Spinal cord (tissue), 10 donors: ENCODE measurements around the gene OR6C76. TPM values are rescaled to one million over a fixed set of nuclear protein-coding genes. Genes with fewer than 3 reads are reported as not detected.
"Not testable (repeated sequence)": the region's sequence is repeated elsewhere in the genome, so short reads cannot be mapped to it uniquely, and the experiment has no call there.

Source experiments
- DNase-seq, 6 donors: peaks; one replicate each; pipeline versions ENCODE4 v3.0.0 to v3.0.0-alpha.2; 2013 to 2015; ENCODE audit warnings: low spot score in 6 of 6, low read depth in 4 of 6
- H3K27ac ChIP-seq: one replicate; pipeline ENCODE4 v1.5.1; 2013; ENCODE audit warnings: low read depth, low read length, control low read depth
- H3K27me3 ChIP-seq: one replicate; pipeline ENCODE4 v1.6.1; 2013; ENCODE audit warnings: low read length; ENCODE audit not compliant: control insufficient read depth, insufficient read depth
- H3K36me3 ChIP-seq: one replicate; pipeline ENCODE4 v1.6.1; 2013; ENCODE audit warnings: low read length; ENCODE audit not compliant: control insufficient read depth, insufficient read depth
- H3K4me1 ChIP-seq: one replicate; pipeline ENCODE4 v1.6.1; 2013; ENCODE audit warnings: low read length; ENCODE audit not compliant: control insufficient read depth, insufficient read depth
- H3K4me3 ChIP-seq: one replicate; pipeline ENCODE4 v1.5.1; 2013; ENCODE audit warnings: low read depth, low read length, control low read depth
- H3K9me3 ChIP-seq: one replicate; pipeline ENCODE4 v1.6.1; 2013; ENCODE audit warnings: low read length; ENCODE audit not compliant: control insufficient read depth, insufficient read depth
- WGBS: methylation state at CpG from one replicate; pipeline ENCODE4 v1.1.5; 2013; ENCODE audit warnings: missing lambda C conversion rate; ENCODE audit not compliant: insufficient coverage; 5-methylcytosine and 5-hydroxymethylcytosine counted together
- polyA plus RNA-seq, 2 donors: library from polyadenylated mRNA; unstranded; fragments of 120-200 nt; gene quantifications; one replicate each; pipeline ENCODE4 v1.2.1, GENCODE V29; 2013; ENCODE audit not compliant: insufficient read length in 2 of 2
- total RNA-seq, 2 donors: library from RNA; depleted of rRNA in 1 of 2; stranded (reverse); fragments of 120-200 nt in 1 of 2; fragments of >200 nt in 1 of 2; gene quantifications; one replicate each; pipeline versions ENCODE4 v1.2.3 to v1.2.4, GENCODE V29; 2013 to 2014
- donor health status: healthy.

The OR6C76 gene
- total and polyA plus RNA-seq, 4 donors, result not detected

DNA sequence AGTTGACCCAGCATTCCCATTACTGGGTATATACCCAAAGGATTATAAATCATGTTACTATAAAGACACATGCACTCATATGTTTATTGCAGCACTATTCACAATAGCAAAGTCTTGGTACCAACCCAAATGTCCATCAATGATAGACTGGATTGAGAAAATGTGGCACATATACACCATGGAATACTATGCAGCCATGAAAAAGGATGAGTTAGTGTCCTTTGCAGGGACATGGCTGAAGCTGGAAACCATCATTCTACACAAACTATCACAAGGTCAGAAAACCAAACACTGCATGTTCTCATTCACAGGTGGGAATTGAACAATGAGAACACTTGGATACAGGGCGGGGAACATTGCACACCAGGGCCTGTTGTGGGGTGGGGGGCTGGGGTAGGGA lies 38.9 kb downstream of the OR6C76 start:
- not testable (repeated sequence) for H3K27me3 ChIP-seq, H3K4me1 ChIP-seq, H3K9me3 ChIP-seq, H3K27ac ChIP-seq, H3K36me3 ChIP-seq, H3K4me3 ChIP-seq, DNase-seq
- WGBS, result 100% methylated on average over 1 of the region's 1 CpG

DNA sequence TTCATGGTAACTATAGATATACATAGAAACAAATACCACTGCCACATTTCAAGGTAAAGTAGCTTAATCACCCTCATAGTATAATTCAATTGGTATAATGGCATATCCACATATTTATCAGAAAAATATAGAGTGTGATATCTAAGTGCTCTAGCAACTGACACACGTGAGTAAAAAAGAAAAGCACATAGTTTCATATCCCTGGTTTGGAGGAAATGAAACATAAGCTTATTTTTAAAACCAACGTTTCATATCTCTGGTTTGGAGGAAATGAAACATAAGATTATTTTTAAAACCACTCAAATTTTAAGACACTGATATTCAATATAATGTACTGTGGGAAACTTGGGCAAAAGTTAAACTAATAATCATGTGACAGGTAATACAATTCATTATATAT lies 41.8 kb downstream of the OR6C76 start:
- H3K27ac ChIP-seq, result no peak overlapping the region
- H3K27me3 ChIP-seq, result no peaks in the 10 kb centered on the region
- no peak overlapping the region for H3K4me3 ChIP-seq
- no peaks in the 10 kb centered on the region for H3K4me1 ChIP-seq
- no peaks in the 10 kb centered on the region for H3K36me3 ChIP-seq
- DNase-seq, result no peak
- no CpG with 5 or more reads among the region's 2 CpGs for WGBS
- H3K9me3 ChIP-seq, result no peaks in the 10 kb centered on the region

DNA sequence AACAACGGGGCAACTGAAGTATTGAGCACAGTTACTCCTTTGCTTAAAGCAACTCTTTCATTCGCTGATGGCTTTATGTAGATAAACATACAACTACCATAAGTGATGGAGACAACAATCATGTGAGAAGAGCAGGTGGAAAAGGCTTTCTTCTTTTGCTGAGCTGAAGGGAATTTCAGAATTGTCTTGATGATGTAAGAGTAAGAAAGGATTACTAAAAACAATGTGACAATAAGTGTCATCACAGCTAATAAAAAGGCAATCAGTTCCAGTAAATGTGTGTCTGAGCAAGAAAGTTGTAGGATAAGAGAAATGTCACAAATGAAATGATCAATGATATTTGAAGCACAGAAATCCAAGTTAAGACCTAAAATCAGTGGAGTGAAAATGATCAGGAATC lies 43.2 kb downstream of the OR6C76 start:
- no CpG with 5 or more reads among the region's 2 CpGs for WGBS
- H3K27me3 ChIP-seq, result no peaks in the 10 kb centered on the region
- H3K4me1 ChIP-seq, result no peaks in the 10 kb centered on the region
- H3K36me3 ChIP-seq, result no peaks in the 10 kb centered on the region
- no peak overlapping the region for H3K4me3 ChIP-seq
- no peaks in the 10 kb centered on the region for H3K9me3 ChIP-seq
- no peak for DNase-seq
- no peak overlapping the region for H3K27ac ChIP-seq

DNA sequence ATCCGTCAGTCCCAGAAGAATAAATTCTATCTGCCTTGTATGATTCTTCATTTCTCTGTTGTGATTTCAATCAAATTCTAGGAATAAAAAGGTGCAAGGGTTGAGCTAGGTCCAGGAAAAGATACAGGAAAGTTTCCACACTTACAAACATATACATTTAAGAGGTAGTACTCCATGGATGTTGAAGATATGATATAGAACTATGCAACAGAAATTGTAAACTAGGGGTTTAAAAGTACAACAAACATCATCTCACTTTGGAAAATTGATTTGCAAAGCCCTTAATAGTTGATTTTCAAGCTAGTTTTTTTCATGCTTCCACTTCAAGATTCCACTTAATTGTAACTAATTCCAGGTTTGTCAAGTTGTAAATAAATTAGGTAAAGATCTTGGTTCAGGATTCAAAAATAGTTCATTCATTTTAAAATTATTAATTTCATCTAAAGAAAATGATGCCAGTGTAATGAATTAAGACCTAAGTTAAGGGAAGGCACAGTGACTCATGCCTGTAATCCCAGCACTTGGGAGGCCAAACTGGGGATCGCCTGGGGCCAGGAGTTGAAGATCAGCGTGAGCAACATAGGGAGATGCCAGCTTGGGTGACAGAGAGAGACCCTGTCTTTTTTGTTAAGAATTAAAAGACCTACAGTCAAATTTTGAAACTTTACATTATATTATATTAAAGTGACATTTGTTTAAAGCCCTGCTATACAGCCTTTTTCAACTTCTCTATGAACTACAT lies 44.2 kb downstream of the OR6C76 start, which contains the start of gene OR6C70:
TSS of gene OR6C70 (minus strand) at position 51 of the 742 bp plus-strand sequence. CDS start at position 51, 0 bp downstream.
- DNase-seq, result no peak
- H3K4me1 ChIP-seq, result no peaks in the 10 kb centered on the region
- no peak within 1 kb of the TSS for H3K27ac ChIP-seq
- H3K9me3 ChIP-seq, result no peaks in the 10 kb centered on the region
- no peaks in the 10 kb centered on the region for H3K27me3 ChIP-seq
- H3K36me3 ChIP-seq, result no peaks in the 10 kb centered on the region
- no peak within 1 kb of the TSS for H3K4me3 ChIP-seq
- no CpG with 5 or more reads among the region's 3 CpGs for WGBS

DNA sequence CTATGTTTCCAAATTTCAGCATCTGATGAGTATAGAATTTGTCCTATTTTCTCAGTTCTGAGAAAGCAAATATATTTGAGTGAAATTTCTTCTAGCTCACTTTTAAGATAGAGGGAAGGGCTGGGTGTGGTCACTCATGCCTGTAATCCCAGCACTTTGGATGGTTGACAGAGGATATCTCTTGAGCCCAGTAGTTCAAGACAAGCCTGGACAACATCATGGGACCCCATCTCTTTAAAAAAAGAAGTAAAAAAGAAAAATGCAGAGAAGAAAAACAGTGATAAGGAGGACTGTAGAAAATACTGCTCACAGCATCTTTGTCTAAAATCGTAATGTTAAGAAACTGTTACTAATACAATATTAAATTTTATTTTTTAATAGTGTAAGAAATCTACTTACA lies 46.2 kb downstream of the OR6C76 start:
- DNase-seq, result no peak
- Histone ChIP-seq H3K9me3 (no peaks in the 10 kb centered on the region), H3K27me3 (no peaks in the 10 kb centered on the region), H3K4me3 (no peak overlapping the region), H3K36me3 (no peaks in the 10 kb centered on the region), H3K4me1 (no peaks in the 10 kb centered on the region), H3K27ac (no peak overlapping the region)
- WGBS, result no CpG with 5 or more reads among the region's 1 CpG

Other genes starting within 250 kb of the OR6C76 start
- gene OR10A7, start 205.2 kb upstream of the OR6C76 start, total RNA-seq, result not detected
- gene OR10A7, start 205.2 kb upstream of the OR6C76 start, polyA plus RNA-seq, result not detected
- gene OR6C74, start 181.6 kb upstream of the OR6C76 start, total RNA-seq, result not detected
- gene OR6C74, start 181.6 kb upstream of the OR6C76 start, polyA plus RNA-seq, result not detected
- not detected for gene OR6C6, start 129.7 kb upstream of the OR6C76 start, total RNA-seq
- under 1 TPM in 1 of 2 donors, not detected in 1; 0.17 TPM for gene OR6C6, start 129.7 kb upstream of the OR6C76 start, polyA plus RNA-seq
- not detected for gene OR6C1, start 111.9 kb upstream of the OR6C76 start, total RNA-seq
- not detected for gene OR6C1, start 111.9 kb upstream of the OR6C76 start, polyA plus RNA-seq
- gene OR6C3, start 95.5 kb upstream of the OR6C76 start, total RNA-seq, result not detected
- not detected for gene OR6C3, start 95.5 kb upstream of the OR6C76 start, polyA plus RNA-seq
- gene OR6C75, start 63.3 kb upstream of the OR6C76 start, total RNA-seq, result not detected
- gene OR6C75, start 63.3 kb upstream of the OR6C76 start, polyA plus RNA-seq, result under 1 TPM in 1 of 2 donors, not detected in 1; 0.11 TPM
- gene OR6C65, start 25.7 kb upstream of the OR6C76 start, total RNA-seq, result not detected
- not detected for gene OR6C65, start 25.7 kb upstream of the OR6C76 start, polyA plus RNA-seq
- gene OR6C2, start 17.8 kb downstream of the OR6C76 start, total RNA-seq, result not detected
- not detected for gene OR6C2, start 17.8 kb downstream of the OR6C76 start, polyA plus RNA-seq
- gene OR6C70, start 43.9 kb downstream of the OR6C76 start, total RNA-seq, result not detected
- not detected for gene OR6C70, start 43.9 kb downstream of the OR6C76 start, polyA plus RNA-seq
- not detected for gene OR6C68, start 66.1 kb downstream of the OR6C76 start, total RNA-seq
- gene OR6C68, start 66.1 kb downstream of the OR6C76 start, polyA plus RNA-seq, result not detected
- gene OR6C4, start 123.3 kb downstream of the OR6C76 start, total RNA-seq, result not detected
- not detected for gene OR6C4, start 123.3 kb downstream of the OR6C76 start, polyA plus RNA-seq
- gene OR2AP1, start 146.2 kb downstream of the OR6C76 start, total RNA-seq, result not detected
- not detected for gene OR2AP1, start 146.2 kb downstream of the OR6C76 start, polyA plus RNA-seq
- gene OR10P1, start 210.6 kb downstream of the OR6C76 start, total RNA-seq, result not detected
- gene OR10P1, start 210.6 kb downstream of the OR6C76 start, polyA plus RNA-seq, result not detected